Tongue (tissue), 2 donors: Measurements from ENCODE around the gene HMGN2. TPM values are rescaled to one million over a fixed set of nuclear protein-coding genes. Genes with fewer than 3 reads are reported as not detected.

Experiments
- DNase-seq: peaks from one replicate; pipeline ENCODE4 v3.0.0-alpha.2; 2015
- total RNA-seq: library from RNA; depleted of rRNA; stranded (reverse); fragments of >200 nt; gene quantifications from one replicate; pipeline ENCODE4 v1.2.3, GENCODE V29; 2014

Gene HMGN2
- total RNA-seq = 358 TPM

- DNase-seq = peak; percentile 98
Observed at GRCh38 chr1:26472320-26472900, at the start of gene HMGN2. Gene HMGN2 (plus strand): TSS chr1:26472440. CDS start chr1:26472613, 173 bp downstream.

- DNase-seq = no peak
Observed at GRCh38 chr1:26429721-26430120, 42.5 kb upstream of the HMGN2 start.

DNA sequence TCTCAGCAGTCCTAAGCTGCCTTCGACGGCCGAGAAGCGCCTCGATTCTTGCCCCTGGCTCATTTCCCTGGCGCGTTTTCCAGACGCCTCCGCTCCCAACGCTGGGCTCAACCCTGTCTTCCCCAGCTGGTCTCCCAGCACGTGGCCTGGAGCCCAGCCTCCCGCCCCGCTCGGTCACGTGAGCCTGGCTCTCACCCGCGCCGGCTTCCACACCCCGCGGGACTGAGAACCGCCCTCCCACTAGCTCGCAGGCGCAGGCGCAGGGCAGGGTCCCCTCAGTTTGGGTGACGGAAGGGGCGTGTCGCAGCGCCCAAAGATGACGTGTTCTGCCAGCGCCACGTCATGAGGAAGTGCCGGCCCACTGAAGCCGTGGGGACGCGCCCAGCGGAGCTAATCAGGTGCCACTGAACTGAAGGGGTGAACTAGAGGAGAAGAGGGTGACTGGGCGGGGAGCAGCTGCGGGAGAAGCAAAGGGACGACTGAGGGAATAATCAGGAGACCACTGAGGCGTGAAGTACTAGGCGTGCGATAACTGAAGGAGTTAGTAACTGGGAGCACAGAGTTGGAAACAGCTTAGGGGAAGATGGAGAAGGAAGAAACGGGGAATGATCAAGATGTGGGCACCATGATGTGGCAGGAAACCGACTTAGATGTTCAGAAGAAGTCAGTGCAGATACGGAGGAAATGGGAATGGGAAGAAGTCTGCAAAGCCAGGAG is 40.1 kb upstream of the HMGN2 start, which contains the start of gene DHDDS:
Gene DHDDS (plus strand): TSS at position 343 of the 717 bp plus-strand sequence. CDS start 625 bp downstream, outside the sequence.
- DNase-seq = peak; percentile 99

DNA sequence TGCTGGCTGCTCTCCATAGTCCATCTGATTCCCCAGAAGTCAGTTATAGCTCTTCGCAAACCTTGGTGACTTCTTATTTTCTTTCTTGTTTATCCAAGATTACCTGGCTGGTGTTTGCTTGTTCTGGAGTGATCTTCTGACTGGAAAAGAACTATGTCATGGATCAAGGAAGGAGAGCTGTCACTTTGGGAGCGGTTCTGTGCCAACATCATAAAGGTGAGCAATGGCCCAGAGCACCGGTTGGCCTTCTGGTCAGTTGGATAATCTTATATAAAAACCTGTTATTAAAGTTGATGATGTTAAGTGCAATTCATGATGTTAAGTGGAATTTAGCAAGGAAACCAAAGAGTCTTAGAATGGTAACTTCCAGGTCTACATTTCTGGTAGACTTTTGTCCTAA is 39.4 kb upstream of the HMGN2 start:
- no peak for DNase-seq

GRCh38 chr1:26434161-26434752 is 38.0 kb upstream of the HMGN2 start:
- no peak for DNase-seq

GRCh38 chr1:26438041-26438440 is 34.2 kb upstream of the HMGN2 start:
- no peak for DNase-seq

GRCh38 chr1:26440259-26440658 is 32.0 kb upstream of the HMGN2 start:
- no peak for DNase-seq

GRCh38 chr1:26449868-26450267 is 22.4 kb upstream of the HMGN2 start:
- DNase-seq = no peak

DNA sequence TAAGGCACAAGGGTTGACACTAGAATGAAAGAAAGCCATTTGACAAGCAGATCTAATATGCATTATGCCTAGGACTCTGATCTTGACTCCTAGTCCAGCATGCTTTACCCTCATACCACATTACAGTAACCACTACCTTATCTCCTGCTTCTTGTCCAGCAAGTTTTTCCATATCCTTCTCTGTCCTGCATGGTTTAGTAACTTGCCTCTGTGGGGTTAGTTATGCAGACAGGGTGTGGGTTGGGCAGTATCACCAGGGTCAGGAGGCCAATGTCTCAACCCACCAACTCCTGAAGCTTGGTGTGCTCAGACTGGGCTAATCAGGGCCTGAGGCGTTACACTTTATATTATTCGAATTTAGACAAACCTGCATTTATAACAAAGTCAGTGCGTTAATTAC is 21.3 kb upstream of the HMGN2 start:
- no peak for DNase-seq

GRCh38 chr1:26452459-26453183 is 19.6 kb upstream of the HMGN2 start:
- no peak for DNase-seq

DNA sequence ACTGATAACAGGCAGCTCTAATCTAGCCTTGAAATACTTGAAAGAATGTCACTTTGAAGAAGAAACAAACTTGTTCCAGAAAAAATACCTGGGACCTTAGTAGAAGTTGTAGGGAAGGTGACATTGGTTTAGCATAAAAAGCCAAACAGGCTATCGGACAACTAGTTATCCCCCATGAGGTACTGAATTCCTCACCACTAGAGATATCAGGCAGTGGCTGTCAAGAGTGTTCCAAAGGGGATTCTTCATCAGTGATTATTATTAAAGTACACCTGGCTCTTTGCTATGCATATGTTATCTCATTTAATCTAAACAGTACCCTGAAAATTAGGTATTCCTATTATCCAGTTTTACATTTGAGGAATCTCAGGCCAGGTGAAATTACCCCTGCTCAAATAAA is 13.1 kb upstream of the HMGN2 start:
- DNase-seq = no peak

DNA sequence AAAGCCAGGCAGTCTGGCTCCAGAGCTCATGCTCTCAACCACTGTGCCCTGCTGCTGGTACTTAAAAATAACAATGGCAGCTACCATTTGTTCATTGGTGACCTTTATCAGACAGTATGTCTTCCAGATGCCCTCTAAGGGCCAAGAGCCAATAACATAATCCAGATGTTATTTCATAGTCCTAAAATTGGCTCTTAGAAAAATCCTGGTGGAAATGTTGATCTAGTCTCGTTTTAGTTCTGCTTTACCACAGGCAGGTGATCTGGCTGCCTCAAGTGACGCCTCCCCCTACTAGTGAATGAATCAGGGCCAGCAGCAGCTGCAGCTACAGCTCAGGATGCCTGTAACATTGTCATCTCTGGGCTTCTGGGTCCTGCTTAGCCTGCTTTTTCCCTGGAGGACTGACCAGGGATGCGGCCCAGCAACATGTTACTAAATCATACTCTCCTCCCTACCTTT is 12.6 kb upstream of the HMGN2 start:
- DNase-seq = no peak

- DNase-seq = peak; percentile 87
Observed at GRCh38 chr1:26468911-26469310, 3.3 kb upstream of the HMGN2 start.

DNA sequence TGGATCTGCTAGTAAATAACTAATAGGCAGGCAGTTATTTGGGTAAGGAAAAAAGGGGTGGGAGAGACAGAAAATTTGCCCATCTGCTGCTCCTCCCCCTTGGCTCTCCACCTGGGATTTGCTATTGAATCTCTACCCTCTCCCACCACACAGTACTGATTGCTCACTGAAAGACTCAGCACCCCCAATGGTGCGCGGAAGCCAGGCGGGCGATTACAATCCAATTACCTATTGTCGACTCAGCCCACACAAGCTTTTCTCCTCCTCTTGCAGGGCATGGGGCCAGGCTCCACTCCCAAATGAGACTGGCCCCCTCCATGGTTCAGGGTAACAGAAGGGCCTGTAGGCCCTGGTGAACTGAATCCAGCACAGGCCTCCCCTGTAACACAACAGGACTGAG is 2.7 kb upstream of the HMGN2 start:
- no peak for DNase-seq

DNA sequence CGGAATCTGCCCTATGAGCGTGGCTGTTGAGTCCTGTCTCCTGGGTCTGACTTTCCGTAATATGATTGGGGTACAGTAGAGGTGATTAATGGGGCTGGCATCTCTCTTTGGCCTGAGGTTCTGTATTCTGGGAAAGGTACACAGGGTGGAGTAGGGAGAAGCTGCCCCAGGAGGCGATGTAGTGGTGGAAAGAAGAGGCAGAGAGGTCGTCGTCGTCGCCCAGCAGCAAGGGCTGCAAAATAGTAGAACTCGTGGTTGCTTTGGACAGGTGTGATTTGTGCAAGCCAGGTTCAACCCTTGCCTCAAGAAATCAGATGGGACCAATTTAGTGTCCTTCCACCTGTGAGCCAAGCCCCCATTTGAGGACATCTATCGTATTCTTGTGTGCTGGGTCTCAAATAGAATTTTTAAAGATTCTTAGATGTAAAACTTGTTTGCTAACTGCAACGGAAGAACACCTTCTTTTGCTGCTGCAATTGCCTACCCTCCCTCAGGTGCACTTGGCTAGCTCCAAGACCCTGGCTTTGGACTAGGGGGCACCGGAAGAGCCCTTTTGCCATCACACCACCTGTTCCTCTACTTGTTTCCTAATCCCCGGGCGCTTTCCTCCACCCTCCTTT is 1.3 kb upstream of the HMGN2 start:
- no peak for DNase-seq

- DNase-seq = peak; percentile 87
Observed at GRCh38 chr1:26471498-26472319, 531 bp upstream of the HMGN2 start.

DNA sequence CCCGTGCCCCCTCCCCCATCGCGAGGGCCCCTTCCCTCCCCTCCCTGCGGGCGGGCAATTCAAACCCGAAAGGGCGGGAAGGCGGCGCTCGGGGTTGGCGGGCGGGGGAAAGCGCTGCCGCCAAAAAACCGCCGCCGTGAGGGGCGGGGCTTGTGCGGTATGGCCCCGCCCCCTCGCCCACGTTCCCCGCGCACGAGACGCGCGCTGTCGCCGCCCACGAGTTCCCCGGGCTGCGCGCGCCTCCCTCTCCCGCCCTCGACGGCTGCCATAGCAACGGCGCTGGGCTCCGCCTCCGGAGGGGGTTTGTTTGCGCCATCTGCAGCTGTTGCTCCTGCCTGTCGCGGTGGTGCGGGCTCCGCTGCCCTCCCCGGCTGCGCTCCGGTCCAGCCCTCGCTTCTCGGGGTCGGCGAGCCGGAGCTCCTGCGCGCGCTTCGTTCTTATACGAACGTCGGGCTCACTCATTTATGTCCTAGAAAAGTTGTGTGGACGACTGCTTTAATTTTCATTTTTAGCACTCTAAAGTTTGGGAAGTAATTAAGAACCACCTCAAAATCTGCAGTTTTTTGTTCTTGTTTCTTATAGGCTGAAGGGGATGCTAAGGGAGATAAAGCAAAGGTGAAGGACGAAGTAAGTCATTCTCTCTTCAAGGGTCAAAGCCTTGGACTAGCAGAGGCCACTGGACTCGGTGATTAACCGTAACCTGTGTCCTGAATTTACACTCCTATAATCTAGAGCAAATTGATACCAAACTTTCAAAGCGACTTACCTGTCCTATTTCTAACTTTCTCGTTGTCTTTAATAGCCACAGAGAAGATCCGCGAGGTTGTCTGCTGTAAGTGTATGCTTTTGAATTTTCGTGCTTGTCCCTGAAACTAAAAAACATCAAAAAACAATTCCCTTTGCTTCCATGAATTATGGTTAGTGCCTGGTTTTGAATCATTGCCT is 933 bp downstream of the HMGN2 start:
- DNase-seq = peak; percentile 98

DNA sequence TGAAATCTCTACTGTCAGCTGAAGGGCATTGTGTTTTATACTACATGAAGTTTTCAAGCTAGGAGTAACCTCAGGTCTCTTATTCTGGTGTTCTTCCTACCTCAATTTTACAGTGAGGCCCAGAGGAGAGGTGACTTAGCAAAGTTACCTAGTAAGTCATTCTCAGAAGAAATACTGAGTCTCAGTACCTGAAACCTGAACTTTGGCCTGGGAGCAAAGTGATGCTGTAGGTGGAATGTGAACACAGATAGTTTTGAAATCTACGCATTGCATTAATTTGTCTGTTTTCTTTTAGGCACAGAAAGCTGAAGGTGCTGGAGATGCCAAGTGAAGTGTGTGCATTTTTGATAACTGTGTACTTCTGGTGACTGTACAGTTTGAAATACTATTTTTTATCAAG is 2.6 kb downstream of the HMGN2 start:
- DNase-seq = no peak

- no peak for DNase-seq
Observed at GRCh38 chr1:26475989-26476388, 3.7 kb downstream of the HMGN2 start.

DNA sequence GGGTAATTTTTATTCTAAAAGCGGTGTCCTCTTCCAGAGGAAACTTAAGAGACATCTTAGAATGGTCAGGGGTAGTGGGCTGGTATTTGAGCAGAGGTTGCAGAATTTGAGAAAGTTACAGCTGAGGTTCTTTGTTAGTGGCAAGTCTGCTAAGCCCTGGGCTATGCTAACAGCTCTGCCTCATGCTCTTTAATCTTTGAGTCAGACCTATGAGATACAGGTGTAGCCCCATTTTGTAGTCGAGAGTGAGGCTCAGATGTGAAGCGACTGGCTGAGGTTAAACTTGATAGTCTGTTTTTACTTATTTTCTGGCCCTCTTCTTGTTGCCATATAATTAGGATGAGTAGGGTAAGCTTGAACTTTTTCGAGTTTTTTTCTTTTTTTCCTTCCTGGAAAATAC is 4.7 kb downstream of the HMGN2 start:
- DNase-seq = no peak
